ENCODE measurements around the gene TMEM116. TPM values are rescaled to one million over a fixed set of nuclear protein-coding genes. Genes with fewer than 3 reads are reported as not detected.
"Not testable (repeated sequence)": the region's sequence is repeated elsewhere in the genome, so short reads cannot be mapped to it uniquely, and the experiment has no call there.

Gene TMEM116
- 12.1 TPM for polyA plus RNA-seq (ENCODE audit: insufficient read length)

GRCh38 chr12:112012775-112013600 lies at the start of gene TMEM116, which contains the start of gene ERP29:
Gene TMEM116, minus strand, starts transcription at chr12:112013165. Its CDS starts 7,895 bp downstream, at chr12:112005270.
Gene ERP29, plus strand, starts transcription at chr12:112013426. Its CDS starts 40 bp downstream, at chr12:112013466.
- peak; percentile 99 for DNase-seq

- DNase-seq: no peak
Observed at GRCh38 chr12:112061137-112061536, 48.2 kb upstream of the TMEM116 start.

- no peak for DNase-seq
Observed at GRCh38 chr12:112049351-112049750, 36.4 kb upstream of the TMEM116 start.

GRCh38 chr12:112046003-112046402 lies 33.0 kb upstream of the TMEM116 start:
- DNase-seq: no peak

GRCh38 chr12:112036614-112037013 lies 23.6 kb upstream of the TMEM116 start:
- DNase-seq: not testable (repeated sequence)

- DNase-seq: no peak
Observed at GRCh38 chr12:112035219-112035785, 22.3 kb upstream of the TMEM116 start.

- DNase-seq: no peak
Observed at GRCh38 chr12:112032292-112032691, 19.3 kb upstream of the TMEM116 start.

- DNase-seq: no peak
Observed at GRCh38 chr12:112031472-112031871, 18.5 kb upstream of the TMEM116 start.

GRCh38 chr12:112029301-112029700 lies 16.3 kb upstream of the TMEM116 start:
- no peak for DNase-seq

GRCh38 chr12:112025808-112026375 lies 12.9 kb upstream of the TMEM116 start:
- DNase-seq: no peak

- no peak for DNase-seq
Observed at GRCh38 chr12:112023759-112024396, 10.9 kb upstream of the TMEM116 start.

- no peak for DNase-seq
Observed at GRCh38 chr12:112022241-112023016, 9.5 kb upstream of the TMEM116 start.

- DNase-seq: no peak
Observed at GRCh38 chr12:112020947-112021457, 8.0 kb upstream of the TMEM116 start.

- DNase-seq: no peak
Observed at GRCh38 chr12:112018571-112019237, 5.7 kb upstream of the TMEM116 start.

GRCh38 chr12:112017041-112017440 lies 4.1 kb upstream of the TMEM116 start:
- no peak for DNase-seq

GRCh38 chr12:112015938-112016337 lies 3.0 kb upstream of the TMEM116 start:
- no peak for DNase-seq

GRCh38 chr12:112013601-112014402 lies 837 bp upstream of the TMEM116 start:
- peak; percentile 39 for DNase-seq

- DNase-seq: no peak
Observed at GRCh38 chr12:112011685-112012084, 1.3 kb downstream of the TMEM116 start.

- no peak for DNase-seq
Observed at GRCh38 chr12:112010415-112011344, 2.3 kb downstream of the TMEM116 start.

All from hindlimb muscle (tissue), 1 donor.